ENCODE measurements around the gene AHNAK2. TPM values are rescaled to one million over a fixed set of nuclear protein-coding genes. Genes with fewer than 3 reads are reported as not detected.
A peak's percentile ranks its signal among the peaks of the same experiment; 100 is the strongest.

Gene AHNAK2
- total RNA-seq, 2 donors from 2014 or later = 5.1 to 21.5 TPM

- Histone ChIP-seq H3K9me3 (no peaks in the 10 kb centered on the region), H3K27ac (no peak overlapping the region), H3K36me3 (peaks cover 8% of the 10 kb centered on the region), H3K27me3 (no peaks in the 10 kb centered on the region), H3K9ac (ENCODE audit: low read depth in 2 of 2, low read length in 2 of 2) (no peak overlapping the region), H3K4me3 (no peak overlapping the region), H3K4me1 (peaks cover 12% of the 10 kb centered on the region)
- no peak for DNase-seq
- intact Hi-C loops (cut with DNase I) = no loop called here
- no peak for TF ChIP-seq CTCF (IDR thresholded peaks at IDR 0.05)
Observed at GRCh38 chr14:105014032-105014431, 35.9 kb upstream of the AHNAK2 start.

GRCh38 chr14:105013150-105013785 lies 35.1 kb upstream of the AHNAK2 start:
- intact Hi-C loops (cut with DNase I) = no loop called here
- Histone ChIP-seq H3K36me3 (peaks cover 8% of the 10 kb centered on the region), H3K27ac (no peak overlapping the region), H3K4me1 (peaks cover 6% of the 10 kb centered on the region), H3K27me3 (no peaks in the 10 kb centered on the region), H3K9me3 (no peaks in the 10 kb centered on the region), H3K4me3 (no peak overlapping the region), H3K9ac (ENCODE audit: low read depth in 2 of 2, low read length in 2 of 2) (no peak overlapping the region)
- TF ChIP-seq CTCF (IDR thresholded peaks at IDR 0.05) = no peak
- DNase-seq = no peak

GRCh38 chr14:105012171-105012985 lies 34.2 kb upstream of the AHNAK2 start:
- Histone ChIP-seq H3K27me3 (no peaks in the 10 kb centered on the region), H3K9ac (ENCODE audit: low read depth in 2 of 2, low read length in 2 of 2) (peak overlapping the region in 1 of 2 donors; percentile 12), H3K4me1 (peaks cover 5% of the 10 kb centered on the region), H3K36me3 (peaks cover 8% of the 10 kb centered on the region), H3K4me3 (no peak overlapping the region), H3K9me3 (no peaks in the 10 kb centered on the region), H3K27ac (no peak overlapping the region)
- TF ChIP-seq CTCF (IDR thresholded peaks at IDR 0.05) = peak; percentile 38
- DNase-seq = no peak
- intact Hi-C loops (cut with DNase I) = no loop called here

GRCh38 chr14:105011312-105011990 lies 33.3 kb upstream of the AHNAK2 start:
- Histone ChIP-seq H3K4me1 (no peaks in the 10 kb centered on the region), H3K9me3 (no peaks in the 10 kb centered on the region), H3K27ac (no peak overlapping the region), H3K27me3 (no peaks in the 10 kb centered on the region), H3K36me3 (peaks cover 8% of the 10 kb centered on the region), H3K9ac (ENCODE audit: low read depth in 2 of 2, low read length in 2 of 2) (no peak overlapping the region), H3K4me3 (no peak overlapping the region)
- DNase-seq = no peak
- intact Hi-C loops (cut with DNase I) = no loop called here
- no peak for TF ChIP-seq CTCF (IDR thresholded peaks at IDR 0.05)

- no peaks in the 10 kb centered on the region for H3K9me3 ChIP-seq
- H3K4me3 ChIP-seq = no peak overlapping the region
- TF ChIP-seq CTCF (IDR thresholded peaks at IDR 0.05) = no peak
- no peaks in the 10 kb centered on the region for H3K4me1 ChIP-seq
- DNase-seq = no peak
- intact Hi-C loops (cut with DNase I) = no loop called here
- no peak overlapping the region for H3K9ac ChIP-seq (ENCODE audit: low read depth in 2 of 2, low read length in 2 of 2)
- no peak overlapping the region for H3K27ac ChIP-seq
- no peaks in the 10 kb centered on the region for H3K27me3 ChIP-seq
- peaks cover 8% of the 10 kb centered on the region for H3K36me3 ChIP-seq
Observed at GRCh38 chr14:105010891-105011291, 32.7 kb upstream of the AHNAK2 start.

All from colonic mucosa (tissue), 4 donors.